HG03521 (cell line): ENCODE results near the gene KRTAP9-6.
"Not testable (repeated sequence)": the region's sequence is repeated elsewhere in the genome, so short reads cannot be mapped to it uniquely, and the experiment has no call there.

Experiments
- ATAC-seq: cut with Tn5 transposase; IDR thresholded peaks from one replicate; pipeline ENCODE4 v1.9.1; 2021; ENCODE audit warnings: mild to moderate bottlenecking, moderate library complexity; ENCODE audit not compliant: unreplicated experiment

Gene KRTAP9-6

DNA sequence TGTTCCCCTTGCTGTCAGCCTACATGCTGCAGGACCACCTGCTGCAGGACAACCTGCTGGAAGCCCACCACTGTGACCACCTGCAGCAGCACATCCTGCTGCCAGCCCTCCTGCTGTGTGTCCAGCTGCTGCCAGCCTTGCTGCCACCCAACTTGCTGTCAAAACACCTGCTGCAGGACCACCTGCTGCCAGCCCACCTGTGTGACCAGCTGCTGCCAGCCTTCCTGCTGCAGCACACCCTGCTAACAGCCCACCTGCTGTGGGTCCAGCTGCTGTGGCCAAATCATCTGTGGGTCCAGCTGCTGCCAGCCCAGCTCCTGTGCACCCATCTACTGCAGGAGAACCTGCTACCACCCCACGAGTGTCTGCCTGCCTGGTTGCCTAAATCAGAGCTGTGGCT is 6.1 kb downstream of the KRTAP9-6 start:
- ATAC-seq: not testable (repeated sequence)

DNA sequence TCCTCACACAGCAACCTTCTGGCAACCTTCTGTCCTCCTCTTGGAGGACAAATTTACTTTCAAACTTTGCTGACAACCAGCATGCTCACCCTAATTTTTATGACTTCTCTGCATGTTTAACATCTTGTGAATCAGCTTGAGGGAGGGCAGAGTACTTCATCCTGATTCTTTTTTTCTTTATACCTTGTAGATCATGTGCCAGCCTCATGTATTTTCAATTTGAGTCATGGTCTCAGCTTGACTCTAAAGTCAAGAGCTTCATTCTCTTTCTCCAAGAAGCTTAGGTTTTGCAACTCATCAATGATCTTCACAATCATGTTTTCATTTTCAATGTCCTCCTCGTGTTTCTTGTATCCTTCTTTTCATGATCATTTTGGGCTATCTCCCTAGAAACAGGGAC is 6.7 kb downstream of the KRTAP9-6 start:
- no peak for ATAC-seq

DNA sequence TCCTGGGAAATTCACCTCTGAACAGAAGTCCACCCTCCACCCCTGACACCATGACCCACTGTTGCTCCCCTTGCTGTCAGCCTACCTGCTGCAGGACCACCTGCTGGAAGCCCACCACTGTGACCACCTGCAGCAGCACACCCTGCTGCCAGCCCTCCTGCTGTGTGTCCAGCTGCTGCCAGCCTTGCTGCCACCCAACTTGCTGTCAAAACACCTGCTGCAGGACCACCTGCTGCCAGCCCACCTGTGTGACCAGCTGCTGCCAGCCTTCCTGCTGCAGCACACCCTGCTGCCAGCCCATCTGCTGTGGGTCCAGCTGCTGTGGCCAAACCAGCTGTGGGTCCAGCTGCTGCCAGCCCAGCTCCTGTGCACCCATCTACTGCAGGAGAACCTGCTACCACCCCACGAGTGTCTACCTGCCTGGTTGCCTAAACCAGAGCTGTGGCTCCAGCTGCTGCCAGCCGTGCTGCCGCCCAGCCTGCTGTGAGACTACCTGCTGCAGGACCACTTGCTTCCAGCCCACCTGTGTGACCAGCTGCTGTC is 10.5 kb downstream of the KRTAP9-6 start, which contains the start of gene KRTAP9-7:
KRTAP9-7 (plus strand) TSS at position 51 of the 543 bp plus-strand sequence; CDS start at position 51, 0 bp downstream.
- ATAC-seq: not testable (repeated sequence)

DNA sequence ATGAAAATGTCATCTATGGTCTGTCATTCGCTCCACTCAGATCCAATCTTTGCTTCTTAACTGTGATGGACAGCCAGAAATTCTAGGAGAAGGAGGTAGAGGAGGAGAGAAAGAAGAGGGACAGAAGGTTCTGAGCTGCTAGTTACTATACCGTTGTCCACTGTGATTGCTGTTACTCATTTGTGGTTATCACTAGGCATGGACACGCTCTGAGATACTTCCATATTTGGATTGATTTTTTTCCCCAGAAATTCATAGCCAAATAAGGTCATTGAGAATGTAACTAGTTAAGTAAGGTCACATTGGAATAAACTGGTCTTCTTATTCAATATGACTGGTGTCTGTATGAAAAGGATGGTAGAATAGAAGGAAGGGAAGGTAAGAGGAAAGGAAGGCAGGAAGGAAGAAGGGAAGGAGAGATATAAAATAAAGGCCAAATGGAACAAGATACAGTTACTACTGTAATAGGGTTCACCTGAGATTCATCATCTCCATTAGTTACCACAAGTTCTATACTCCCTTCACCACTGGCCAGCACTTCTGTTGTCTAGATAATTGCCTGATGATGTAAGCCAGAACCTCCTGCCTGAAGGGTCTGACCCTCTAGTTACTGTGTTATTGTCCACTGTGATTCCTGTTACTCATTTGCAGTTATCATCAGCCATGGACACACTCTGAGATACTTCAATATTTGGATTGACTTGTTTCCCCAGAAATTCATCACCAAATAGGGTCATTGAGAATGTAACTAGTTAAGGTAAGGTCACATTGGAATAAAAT is 13.2 kb downstream of the KRTAP9-6 start:
- no peak for ATAC-seq

DNA sequence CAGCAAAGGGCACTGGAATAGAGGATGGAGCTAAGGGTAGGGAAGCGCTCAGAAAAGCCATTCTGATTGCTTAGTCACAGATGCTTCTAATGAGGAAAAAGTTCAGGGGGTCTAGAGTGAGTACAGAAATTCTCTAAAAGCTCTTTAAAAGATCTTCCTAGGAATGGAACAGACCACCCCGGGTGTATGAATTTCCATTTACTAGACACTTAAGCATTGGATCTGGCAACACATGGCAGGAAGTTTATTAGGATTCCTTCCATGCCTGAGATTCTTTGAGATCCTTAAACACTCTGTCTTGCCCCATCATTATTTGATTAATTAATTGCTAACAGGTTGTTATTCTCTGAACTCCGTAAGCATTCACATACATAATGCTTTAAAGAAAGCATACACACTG is 18.9 kb downstream of the KRTAP9-6 start:
- no peak for ATAC-seq

DNA sequence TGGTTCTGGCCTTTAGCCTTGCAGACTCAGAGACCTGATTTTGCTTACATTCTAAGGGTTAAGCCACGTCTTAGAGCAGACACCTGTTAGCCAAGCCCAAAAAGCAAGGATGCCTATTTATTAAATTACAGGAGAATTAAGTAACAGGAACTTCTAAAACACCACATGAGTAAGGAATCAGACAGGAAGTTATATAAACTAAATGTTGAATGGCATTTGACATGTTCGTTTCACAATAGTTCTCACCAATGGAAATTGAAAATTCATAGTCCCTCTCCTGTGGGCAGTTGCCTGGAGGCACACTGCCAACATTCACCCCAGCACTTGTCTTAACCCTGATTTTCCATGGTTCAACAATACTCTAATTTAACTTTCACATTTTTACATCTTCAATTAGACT is 19.4 kb downstream of the KRTAP9-6 start:
- ATAC-seq: no peak

DNA sequence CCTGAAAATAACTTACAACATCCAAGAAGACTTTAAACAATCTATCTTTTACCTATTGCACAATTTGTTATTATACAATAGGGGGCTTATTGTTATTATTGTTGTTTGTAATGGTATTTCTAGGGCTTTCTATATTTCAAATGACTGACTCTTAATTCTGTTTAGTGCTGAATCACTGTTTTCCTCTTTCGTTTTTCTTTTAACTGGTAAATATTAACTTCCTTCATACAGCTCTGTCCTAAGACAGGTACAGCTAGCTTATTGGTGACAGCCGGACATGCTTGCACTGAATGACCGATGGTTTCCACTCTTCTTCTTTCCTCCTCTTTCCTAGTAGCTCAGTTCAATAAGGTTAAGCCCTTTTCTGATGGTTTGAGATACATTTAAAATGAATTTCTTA is 21.9 kb downstream of the KRTAP9-6 start:
- no peak for ATAC-seq

DNA sequence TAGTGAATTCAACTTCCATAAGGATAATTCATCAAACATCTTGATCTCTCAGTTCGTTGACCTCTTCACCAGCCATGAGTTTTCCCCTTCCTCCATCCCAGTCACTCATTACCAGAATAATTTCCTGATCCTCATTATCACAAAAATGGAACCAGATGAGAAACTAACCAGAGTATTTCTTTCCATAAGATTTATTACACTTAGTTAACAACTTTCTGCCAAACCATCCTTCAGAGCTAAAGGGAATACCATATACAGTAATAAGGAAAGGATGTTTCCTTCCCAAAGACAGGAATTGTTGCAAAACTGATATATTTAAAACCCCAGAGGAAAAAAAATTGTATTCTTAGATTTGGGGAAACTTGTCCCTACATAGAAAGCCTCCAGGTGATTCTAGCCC is 28.8 kb downstream of the KRTAP9-6 start:
- ATAC-seq: no peak

DNA sequence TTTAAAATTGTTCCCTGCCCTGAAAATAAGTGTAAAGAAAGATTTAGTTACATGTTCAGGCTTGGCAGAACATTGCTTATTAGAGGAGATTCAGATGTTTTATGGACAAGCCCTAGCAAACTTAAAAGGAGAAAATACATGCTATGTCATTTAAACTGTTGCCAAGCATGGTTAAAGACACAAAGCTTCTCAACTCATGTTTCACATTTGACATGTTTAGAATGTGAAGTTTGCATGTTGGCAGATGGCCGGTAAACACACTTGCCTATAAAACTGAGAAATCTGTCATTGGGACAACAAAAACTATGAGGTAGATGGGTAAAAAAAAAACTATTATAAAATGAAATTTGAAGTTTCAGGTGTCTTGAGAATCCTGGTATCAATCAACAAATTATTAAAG is 31.7 kb downstream of the KRTAP9-6 start:
- no peak for ATAC-seq

DNA sequence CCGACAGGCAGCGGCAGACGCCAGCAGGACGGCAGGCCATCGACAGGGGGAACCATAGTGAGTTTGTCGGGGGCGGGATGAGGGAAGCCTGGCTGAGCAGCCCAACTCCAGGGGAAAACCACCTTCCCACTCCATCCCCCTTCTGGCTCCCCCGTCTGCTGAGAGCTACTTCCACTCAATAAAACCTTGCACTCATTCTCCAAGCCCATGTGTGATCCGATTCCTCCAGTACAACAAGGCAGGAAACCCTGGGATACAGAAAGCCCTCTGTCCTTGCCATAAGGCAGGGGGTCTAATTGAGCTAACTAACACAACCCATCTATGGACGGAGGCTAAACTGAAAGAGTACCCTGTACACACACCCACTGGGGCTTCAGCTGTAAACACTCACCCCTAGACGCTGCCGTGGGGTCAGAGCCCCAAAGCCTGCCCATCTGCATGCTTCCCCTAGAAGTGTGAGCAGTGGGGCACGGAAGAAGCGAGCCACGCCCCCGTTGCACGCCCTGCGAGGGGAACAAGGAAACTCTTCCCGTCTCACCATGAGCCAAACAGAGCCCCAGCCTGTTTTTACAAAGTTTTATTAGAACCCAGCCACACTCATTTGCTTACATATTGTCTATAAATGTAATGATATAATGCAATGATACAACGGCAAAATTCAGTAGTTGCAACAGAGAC is 33.4 kb downstream of the KRTAP9-6 start:
- no peak for ATAC-seq

DNA sequence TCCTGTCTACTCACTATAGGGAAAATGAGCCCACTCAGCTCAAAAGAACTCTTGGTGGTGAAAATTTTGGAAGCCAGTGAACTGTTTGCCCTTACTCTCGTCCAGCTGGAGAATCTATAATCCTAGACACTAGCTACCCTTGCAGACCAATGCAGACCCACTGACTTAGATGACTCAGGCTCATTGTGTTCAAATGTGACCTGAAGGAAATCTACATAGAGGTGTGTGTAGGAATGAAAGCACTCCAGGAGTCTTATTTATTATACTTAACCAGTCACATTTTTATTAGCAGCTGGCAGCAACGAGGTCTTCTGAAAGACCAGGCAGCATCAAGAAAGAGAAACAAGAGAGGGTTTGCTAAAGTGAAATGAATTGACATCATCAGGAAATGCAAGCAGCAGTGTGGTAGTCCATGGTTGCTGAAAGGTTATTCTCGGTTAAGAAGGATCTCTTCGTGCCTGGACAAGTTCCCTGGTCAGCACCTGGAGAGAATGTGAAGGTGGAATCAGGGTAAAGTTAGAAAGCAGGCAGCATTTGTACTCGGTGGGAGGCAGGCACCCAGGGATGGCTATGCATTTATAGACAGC is 36.1 kb downstream of the KRTAP9-6 start:
- no peak for ATAC-seq

DNA sequence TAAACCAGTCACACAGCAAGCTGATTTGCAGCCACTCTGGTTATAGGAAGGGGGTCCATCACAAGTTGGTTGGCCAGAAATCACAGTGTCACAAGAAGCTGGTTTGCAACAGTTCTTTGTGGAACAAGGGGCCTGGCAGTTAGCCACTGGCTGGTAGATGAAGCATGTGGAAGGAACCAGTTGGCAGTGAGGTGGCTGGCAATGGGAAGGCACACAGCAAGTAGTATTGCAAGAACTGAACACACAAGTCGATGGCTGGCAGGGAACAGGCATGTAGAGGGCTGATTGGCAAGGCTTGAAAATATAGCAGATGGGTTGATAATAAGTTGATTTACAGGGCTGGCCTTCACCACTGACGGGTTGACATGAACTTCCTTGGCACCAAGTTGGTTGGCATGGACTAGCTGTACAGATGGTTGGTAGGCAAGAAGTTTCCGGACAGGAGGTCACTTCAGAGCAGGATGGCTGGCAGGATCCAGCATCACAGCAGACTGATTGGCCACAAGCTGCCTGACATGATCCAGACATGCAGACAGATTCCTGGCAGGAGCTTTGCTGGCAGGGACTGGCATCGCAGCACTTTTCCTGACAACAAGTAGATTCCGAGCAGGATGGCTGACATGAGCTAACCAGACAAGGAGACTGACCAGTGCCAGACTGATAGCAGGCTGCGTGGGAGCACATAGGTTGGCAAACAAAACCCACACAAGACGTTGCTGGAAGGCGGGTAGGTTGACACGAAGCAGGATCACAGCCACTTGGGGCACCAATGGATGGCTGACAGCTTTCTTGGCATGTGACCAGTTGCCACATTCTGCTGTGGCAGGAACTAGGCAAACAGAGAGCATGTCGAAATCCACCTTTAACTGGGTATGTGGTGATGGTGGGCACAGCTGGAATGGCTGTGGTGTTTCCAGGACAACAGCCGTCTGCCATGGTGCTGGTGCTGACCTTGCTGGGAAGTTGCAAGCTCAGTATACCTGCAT is 37.0 kb downstream of the KRTAP9-6 start, which contains the start of gene KRTAP29-1:
KRTAP29-1 (minus strand) TSS at position 936 of the 986 bp plus-strand sequence; CDS start at position 936, 0 bp downstream.
- ATAC-seq: no peak

DNA sequence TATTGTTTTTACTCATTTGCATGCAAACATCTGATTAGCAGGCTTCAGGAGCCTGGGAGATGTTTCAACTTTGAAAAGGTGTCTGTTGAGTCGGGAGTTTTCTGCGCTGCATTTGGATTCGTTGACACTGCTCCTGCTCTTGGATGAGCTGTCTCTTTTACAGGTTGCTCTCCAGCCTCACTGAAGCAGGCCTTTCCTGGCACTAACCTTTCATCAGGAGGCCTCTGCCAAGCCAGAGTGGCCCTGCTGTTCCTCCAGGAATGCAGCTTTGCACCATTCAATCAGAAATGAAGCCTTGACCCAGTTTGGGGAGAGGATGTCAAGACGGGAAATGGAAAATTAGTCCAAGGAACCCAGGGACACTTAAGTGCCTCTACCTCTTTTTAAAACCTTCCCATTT is 37.8 kb downstream of the KRTAP9-6 start:
- no peak for ATAC-seq

DNA sequence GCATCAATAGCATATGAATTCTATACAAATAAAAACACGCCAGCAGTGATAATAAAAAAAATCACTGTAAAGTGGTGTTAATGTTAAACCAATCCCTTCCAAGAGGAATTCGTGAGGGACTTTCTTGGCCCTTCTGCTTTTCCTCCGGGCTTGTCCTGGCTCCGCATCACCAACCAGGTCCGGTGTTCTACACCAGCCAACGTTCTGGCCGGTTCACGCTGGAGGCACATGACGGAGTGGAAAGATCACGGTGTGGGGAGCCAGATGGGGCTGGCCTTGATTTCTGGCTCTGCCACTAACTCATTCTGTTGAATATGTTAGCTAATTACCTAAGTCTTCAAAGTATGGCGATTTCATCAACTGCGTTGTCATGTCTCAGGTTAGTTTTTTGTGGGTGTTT is 38.9 kb downstream of the KRTAP9-6 start:
- ATAC-seq: no peak

DNA sequence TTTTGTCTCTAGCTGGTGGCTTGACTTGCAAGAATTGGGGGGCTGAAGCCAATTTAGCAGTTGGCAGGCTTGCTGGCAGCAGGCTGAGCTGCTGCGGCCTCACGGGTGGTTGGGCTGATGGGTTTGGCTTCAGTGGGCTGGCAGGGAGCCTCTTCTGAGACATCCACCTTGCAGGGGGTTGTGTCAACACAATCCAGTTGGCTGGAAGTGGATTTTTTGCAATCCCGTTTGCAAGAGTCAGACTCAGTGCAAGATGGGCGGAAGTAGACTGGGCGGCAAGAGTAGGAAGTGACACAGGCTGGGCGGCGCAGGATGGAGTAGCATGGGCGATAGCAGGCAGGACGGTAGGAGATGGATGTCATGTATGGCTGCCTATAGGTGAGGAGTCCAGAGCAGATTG is 42.5 kb downstream of the KRTAP9-6 start:
- ATAC-seq: no peak

DNA sequence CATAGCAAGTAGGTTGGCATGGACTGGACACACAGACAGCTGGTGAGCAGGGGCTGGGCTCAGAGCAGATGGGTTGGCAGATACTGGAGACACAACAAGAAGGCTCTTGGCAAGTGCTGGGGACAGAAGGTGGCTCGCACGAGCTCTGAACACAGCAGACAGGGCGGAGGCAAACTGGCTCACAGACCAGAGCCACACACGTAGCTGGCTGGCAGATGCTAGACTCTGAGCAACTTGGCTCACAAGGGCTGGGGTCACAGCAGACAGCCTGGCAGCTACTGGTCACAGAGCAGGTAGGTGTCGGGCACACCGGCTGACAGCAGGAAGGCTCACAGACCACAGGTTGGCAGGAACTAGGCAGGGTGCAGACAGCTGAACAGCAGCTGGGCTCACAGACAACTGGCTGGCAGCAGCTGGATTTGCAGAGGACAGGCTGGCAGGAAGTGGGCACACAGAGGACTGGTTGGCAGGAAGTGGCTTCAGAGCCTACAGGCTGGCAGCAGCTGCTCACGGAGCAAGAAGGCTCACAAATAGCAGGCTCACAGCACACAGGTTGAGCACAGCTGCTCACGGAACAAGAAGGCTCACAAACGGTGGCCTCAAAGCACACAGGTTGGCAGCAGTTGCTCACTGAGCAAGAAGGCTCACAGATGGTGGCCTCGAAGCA is 43.2 kb downstream of the KRTAP9-6 start:
- no peak for ATAC-seq

DNA sequence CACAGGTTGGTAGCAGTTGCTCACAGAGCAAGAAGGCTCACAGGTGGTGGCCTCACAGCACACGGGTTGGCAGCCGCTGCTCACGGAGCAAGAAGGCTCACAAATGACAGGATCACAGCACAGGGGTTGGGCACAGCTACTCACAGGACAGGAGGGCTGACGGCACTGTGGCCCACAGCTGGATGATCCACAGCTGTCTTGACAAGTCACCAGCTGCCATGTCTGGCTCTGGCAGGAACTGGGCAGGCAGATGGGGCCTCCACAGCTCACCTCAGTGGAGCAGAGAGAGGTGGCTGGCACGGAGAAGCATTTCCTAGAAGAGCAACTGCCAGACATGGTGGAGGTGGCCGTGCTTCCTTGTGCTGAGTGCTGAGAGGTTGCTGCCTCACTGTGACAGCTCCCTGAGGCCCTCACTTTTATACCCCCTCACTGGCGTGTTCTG is 43.8 kb downstream of the KRTAP9-6 start, which contains the start of gene KRTAP16-1:
KRTAP16-1 (minus strand) TSS at position 392 of the 442 bp plus-strand sequence; CDS start at position 336, 56 bp downstream.
- no peak for ATAC-seq

DNA sequence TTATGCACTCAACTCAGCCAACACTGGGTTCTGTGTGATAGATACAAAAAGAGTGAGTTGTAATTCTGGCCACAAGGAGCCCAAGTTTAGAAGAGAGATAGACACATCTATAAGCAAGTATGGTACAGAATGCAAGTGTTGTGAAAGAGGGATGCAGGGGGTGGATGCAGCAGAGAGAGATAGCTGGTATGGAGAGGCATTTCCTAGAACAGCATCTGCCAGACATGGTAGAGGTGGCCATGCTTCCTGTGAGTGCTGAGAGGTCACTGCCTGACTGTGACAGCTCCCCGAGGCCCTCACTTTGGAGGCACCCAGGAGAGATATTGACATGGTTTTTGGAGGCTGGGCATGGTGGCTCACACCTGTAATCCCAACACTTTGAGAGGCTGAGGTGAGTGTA is 45.9 kb downstream of the KRTAP9-6 start:
- no peak for ATAC-seq

DNA sequence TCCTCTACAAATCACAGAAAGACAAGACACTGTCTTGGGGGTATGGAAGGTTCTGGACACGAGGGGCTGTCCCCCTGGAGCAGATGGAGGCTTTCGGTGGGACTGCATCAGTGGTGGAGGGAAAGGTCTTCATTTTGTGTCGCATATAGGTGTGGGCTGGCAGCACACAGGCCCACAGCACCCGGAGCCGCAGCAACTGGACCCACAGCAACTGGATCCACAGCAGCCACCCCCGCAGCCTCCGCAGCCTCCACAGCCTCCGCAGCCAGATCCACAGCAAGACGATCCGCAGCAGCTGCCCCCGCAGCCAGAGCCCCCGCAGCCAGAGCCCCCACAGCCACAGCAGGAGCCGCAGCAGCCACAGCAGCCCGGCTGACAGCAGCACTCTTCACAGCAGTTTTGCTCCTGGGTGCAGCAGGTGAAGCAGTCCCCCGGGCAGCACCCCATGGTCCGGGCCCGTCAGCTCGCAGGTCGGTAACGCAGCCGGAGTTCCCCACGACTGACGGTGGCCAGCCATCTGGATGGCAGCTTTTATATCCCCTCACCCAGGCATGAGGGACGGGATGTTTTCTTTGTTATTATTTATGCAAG is 50.1 kb downstream of the KRTAP9-6 start, which contains the start of gene KRTAP17-1:
KRTAP17-1 (minus strand) TSS at position 507 of the 591 bp plus-strand sequence; CDS start at position 447, 60 bp downstream.
- ATAC-seq: no peak
